ENCODE measurements around the gene DDIT3. TPM values are rescaled to one million over a fixed set of nuclear protein-coding genes. Genes with fewer than 3 reads are reported as not detected.

The DDIT3 gene
- total and polyA plus RNA-seq, 2 of the 8 experiments (the other 6 are each of a cell fraction or from before 2014, with no cell fraction given) = 4.9 to 5.7 TPM

- TF ChIP-seq EZH2 (IDR thresholded peaks at IDR 0.05; ENCODE audit: low read depth, low read length, severe bottlenecking) (peak; percentile 89), MAFK (IDR thresholded peaks at IDR 0.05; ENCODE audit: low read depth, low read length) (no peak), KDM1A (IDR thresholded peaks at IDR 0.05; ENCODE audit: borderline replicate concordance, low read length) (no peak), SIX5 (IDR thresholded peaks at IDR 0.05; ENCODE audit: low read depth, low read length) (no peak), ZNF274 (IDR thresholded peaks at IDR 0.05; ENCODE audit: borderline replicate concordance, extremely low read depth, low read length) (no peak), RFX5 (IDR thresholded peaks at IDR 0.05; ENCODE audit: borderline replicate concordance, low read depth, low read length) (no peak), POU5F1 (IDR thresholded peaks at IDR 0.05; ENCODE audit: low read depth, low read length) (no peak), CREB1 (IDR thresholded peaks at IDR 0.05) (no peak), ASH2L (IDR thresholded peaks at IDR 0.05; ENCODE audit: low read length) (peak; percentile 59), USF2 (IDR thresholded peaks at IDR 0.05; ENCODE audit: low read length) (no peak), RAD21 (IDR thresholded peaks at IDR 0.05 in 1 of 2, conservative IDR thresholded peaks at IDR 0.05 in 1 of 2; ENCODE audit: low read depth in 2 of 2, low read length in 2 of 2) (no peak), TAF1 (IDR thresholded peaks at IDR 0.05; ENCODE audit: low read depth, low read length) (0 out of 2 replicates have a peak, but pooled peaks have one; percentile 1), KDM4A (IDR thresholded peaks at IDR 0.05; ENCODE audit: low read depth, low read length, severe bottlenecking) (peak; percentile 85), CEBPB (IDR thresholded peaks at IDR 0.05; ENCODE audit: low read depth, low read length) (no peak), MAX (IDR thresholded peaks at IDR 0.05) (peak; percentile 75), RBBP5 (IDR thresholded peaks at IDR 0.05; ENCODE audit: borderline replicate concordance, low read depth, low read length) (0 out of 2 replicates have a peak, but pooled peaks have one; percentile 20), E2F6 (IDR thresholded peaks at IDR 0.05) (peak; percentile 84), SUZ12 (IDR thresholded peaks at IDR 0.05; ENCODE audit: low read length) (peak; percentile 87), POLR2AphosphoS5 (IDR thresholded peaks at IDR 0.05; ENCODE audit: low read depth, low read length) (no peak), ATF2 (IDR thresholded peaks at IDR 0.05; ENCODE audit: low read length) (no peak)
Observed at GRCh38 chr12:57475271-57476161, 44.8 kb downstream of the DDIT3 start (continued).

Measured in H1 (cell line).